ENCODE measurements around the gene TMCC2.
"Not testable (repeated sequence)": the region's sequence is repeated elsewhere in the genome, so short reads cannot be mapped to it uniquely, and the experiment has no call there.

Gene TMCC2

GRCh38 chr1:205262731-205263171 is 35.0 kb downstream of the TMCC2 start:
- DNase-seq: no peak

GRCh38 chr1:205263580-205264190 is 35.9 kb downstream of the TMCC2 start:
- no peak for DNase-seq

- DNase-seq: no peak
Observed at GRCh38 chr1:205266611-205267305, 39.0 kb downstream of the TMCC2 start.

- DNase-seq: no peak
Observed at GRCh38 chr1:205267306-205267902, 39.7 kb downstream of the TMCC2 start.

GRCh38 chr1:205268846-205269680 is 41.3 kb downstream of the TMCC2 start:
- no peak for DNase-seq

- DNase-seq: no peak
Observed at GRCh38 chr1:205269711-205270110, 42.0 kb downstream of the TMCC2 start.

- DNase-seq: no peak
Observed at GRCh38 chr1:205270271-205270670, 42.5 kb downstream of the TMCC2 start.

GRCh38 chr1:205270764-205271163 is 43.0 kb downstream of the TMCC2 start:
- no peak for DNase-seq

GRCh38 chr1:205271277-205271676 is 43.5 kb downstream of the TMCC2 start:
- no peak for DNase-seq

- no peak for DNase-seq
Observed at GRCh38 chr1:205271745-205272144, 44.0 kb downstream of the TMCC2 start.

- DNase-seq: no peak
Observed at GRCh38 chr1:205272536-205272935, 44.8 kb downstream of the TMCC2 start.

- peak; percentile 82 for DNase-seq
Observed at GRCh38 chr1:205273551-205273982, 45.8 kb downstream of the TMCC2 start.

- DNase-seq: no peak
Observed at GRCh38 chr1:205274041-205274691, 46.4 kb downstream of the TMCC2 start.

- DNase-seq: no peak
Observed at GRCh38 chr1:205275133-205275532, 47.4 kb downstream of the TMCC2 start.

- DNase-seq: no peak
Observed at GRCh38 chr1:205275916-205276688, 48.4 kb downstream of the TMCC2 start.

GRCh38 chr1:205276689-205277065 is 48.9 kb downstream of the TMCC2 start:
- no peak for DNase-seq

GRCh38 chr1:205279986-205280385 is 52.2 kb downstream of the TMCC2 start:
- no peak for DNase-seq

GRCh38 chr1:205280666-205281395 is 53.1 kb downstream of the TMCC2 start:
- not testable (repeated sequence) for DNase-seq

GRCh38 chr1:205283270-205284147 is 55.8 kb downstream of the TMCC2 start:
- DNase-seq: no peak

All from T-helper 9 cell (primary cell).